HEK293 (cell line): ENCODE results near the gene B3GAT1.

Experiments
- CTCF ChIP-seq: fragments of 450-650 bp; formaldehyde crosslinking; IDR thresholded peaks from 2 replicates; pipeline ENCODE4 v1.5.1; 2016; ENCODE audit warnings: missing biosample characterization, missing genetic modification characterization
- ZNF521 ChIP-seq: fragments of 450-650 bp; formaldehyde crosslinking; IDR thresholded peaks from 2 replicates; pipeline ENCODE4 v1.5.1; 2017; ENCODE audit warnings: missing biosample characterization, mild to moderate bottlenecking, missing genetic modification characterization

GRCh38 chr11:134333312-134333711, 78.7 kb downstream of the B3GAT1 start:
- TF ChIP-seq ZNF521 (tag by site-specific recombination) (no peak), CTCF (no peak)
